K562 (cell line): ENCODE results near the gene BEST2. TPM values are rescaled to one million over a fixed set of nuclear protein-coding genes. Genes with fewer than 3 reads are reported as not detected.

Source experiments
- ATF7 ChIP-seq: fragments of 450-650 bp; IDR thresholded peaks from 2 replicates; pipeline ENCODE4 v1.7.1; 2014; ENCODE audit warnings: mild to moderate bottlenecking, moderate library complexity
- CREB1 ChIP-seq, 2 experiments: sonication (generic) in 1 of 2; formaldehyde crosslinking in 1 of 2; IDR thresholded peaks; 2 replicates each; pipeline versions ENCODE4 v1.6.1 to v1.8.0; 2012 to 2022; ENCODE audit warnings: inconsistent platforms in 1 of 2, mild to moderate bottlenecking in 1 of 2, missing genetic modification reagents in 1 of 2, moderate library complexity in 1 of 2
- FOXK1 ChIP-seq: sonication (generic); formaldehyde crosslinking; IDR thresholded peaks from 2 replicates; pipeline ENCODE4 v1.8.0; 2022; ENCODE audit warnings: missing genetic modification reagents, mild to moderate bottlenecking, borderline replicate concordance
- RUNX1 ChIP-seq: sonication (generic); IDR thresholded peaks from 2 replicates; pipeline ENCODE4 v1.6.1; 2016; ENCODE audit warnings: antibody characterized with exemption, low read depth
- SMARCA4 ChIP-seq: fragments of 450-650 bp; IDR thresholded peaks from 2 replicates; pipeline ENCODE4 v1.6.1; 2016
- ZNF175 ChIP-seq: fragments of 200-800 bp; sonication (Bioruptor generic); IDR thresholded peaks from 2 replicates; pipeline ENCODE4 v1.6.1; 2016; ENCODE audit warnings: low read depth, mild to moderate bottlenecking, missing genetic modification characterization, missing compliant biosample characterization
- ZNF561 ChIP-seq: fragments of 450-650 bp; formaldehyde crosslinking; conservative IDR thresholded peaks from 2 replicates; pipeline ENCODE4 v1.4.0; 2020; ENCODE audit warnings: mild to moderate bottlenecking, moderate library complexity
- ZNF699 ChIP-seq: fragments of 250-450 bp; sonication (Bioruptor Pico); IDR thresholded peaks from 2 replicates; pipeline ENCODE4 v1.8.0; 2021; ENCODE audit warnings: mild to moderate bottlenecking, moderate library complexity; ENCODE audit not compliant: insufficient replicate concordance
- ZNF77 ChIP-seq: fragments of 250-450 bp; sonication (Bioruptor Pico); IDR thresholded peaks from 2 replicates; pipeline ENCODE4 v1.5.0; 2020
- polyA plus RNA-seq, 8 experiments: library from polyadenylated mRNA; depleted of rRNA in 4 of 8; stranded (reverse) in 5 of 8; unstranded in 3 of 8; fragments of >200 nt; fragmentation: Nextera tagmentation in 2 of 8; fragmentation: Illumina TruSeq in 1 of 8; extraction: Ambion mirVana in 2 of 8; extraction: Trizol in 1 of 8; gene quantifications; 2 replicates each; pipeline versions ENCODE4 v1.2.1 to v1.2.3, GENCODE V29; 2011 to 2014; ENCODE audit warnings: inconsistent platforms in 1 of 8, missing spikeins in 1 of 8
- total RNA-seq, 7 experiments: library from RNA; depleted of rRNA in 6 of 7; stranded (reverse); fragments of >200 nt in 6 of 7; fragmentation: Illumina TruSeq in 2 of 7; extraction: Trizol in 2 of 7; gene quantifications; 2 replicates each; pipeline versions ENCODE4 v1.2.1 to v1.2.3, GENCODE V29; 2011 to 2021; ENCODE audit warnings: low replicate concordance in 1 of 7
- TF ChIP-seq, protein P1 (sequence below): sonication (generic); formaldehyde crosslinking; IDR thresholded peaks from 2 replicates; pipeline ENCODE4 v1.8.0; 2023; ENCODE audit warnings: mild to moderate bottlenecking, missing genetic modification reagents
- TF ChIP-seq, protein P2 (sequence below): sonication (generic); formaldehyde crosslinking; IDR thresholded peaks from 2 replicates; pipeline ENCODE4 v1.8.0; 2022; ENCODE audit warnings: mild to moderate bottlenecking, missing genetic modification reagents
- TF ChIP-seq, protein P3 (sequence below): fragments of 250-450 bp; sonication (Bioruptor Pico); IDR thresholded peaks from 2 replicates; pipeline ENCODE4 v1.9.0; 2021; ENCODE audit warnings: mild to moderate bottlenecking, inconsistent platforms
- TF ChIP-seq, protein P4 (sequence below): sonication (generic); formaldehyde crosslinking; IDR thresholded peaks from 2 replicates; pipeline ENCODE4 v1.8.1; 2023; ENCODE audit warnings: mild to moderate bottlenecking, missing genetic modification reagents

BEST2 gene
- total and polyA plus RNA-seq, 9 of the 15 experiments (the other 6 are each of a cell fraction or from before 2014, with no cell fraction given) = not detected

DNA sequence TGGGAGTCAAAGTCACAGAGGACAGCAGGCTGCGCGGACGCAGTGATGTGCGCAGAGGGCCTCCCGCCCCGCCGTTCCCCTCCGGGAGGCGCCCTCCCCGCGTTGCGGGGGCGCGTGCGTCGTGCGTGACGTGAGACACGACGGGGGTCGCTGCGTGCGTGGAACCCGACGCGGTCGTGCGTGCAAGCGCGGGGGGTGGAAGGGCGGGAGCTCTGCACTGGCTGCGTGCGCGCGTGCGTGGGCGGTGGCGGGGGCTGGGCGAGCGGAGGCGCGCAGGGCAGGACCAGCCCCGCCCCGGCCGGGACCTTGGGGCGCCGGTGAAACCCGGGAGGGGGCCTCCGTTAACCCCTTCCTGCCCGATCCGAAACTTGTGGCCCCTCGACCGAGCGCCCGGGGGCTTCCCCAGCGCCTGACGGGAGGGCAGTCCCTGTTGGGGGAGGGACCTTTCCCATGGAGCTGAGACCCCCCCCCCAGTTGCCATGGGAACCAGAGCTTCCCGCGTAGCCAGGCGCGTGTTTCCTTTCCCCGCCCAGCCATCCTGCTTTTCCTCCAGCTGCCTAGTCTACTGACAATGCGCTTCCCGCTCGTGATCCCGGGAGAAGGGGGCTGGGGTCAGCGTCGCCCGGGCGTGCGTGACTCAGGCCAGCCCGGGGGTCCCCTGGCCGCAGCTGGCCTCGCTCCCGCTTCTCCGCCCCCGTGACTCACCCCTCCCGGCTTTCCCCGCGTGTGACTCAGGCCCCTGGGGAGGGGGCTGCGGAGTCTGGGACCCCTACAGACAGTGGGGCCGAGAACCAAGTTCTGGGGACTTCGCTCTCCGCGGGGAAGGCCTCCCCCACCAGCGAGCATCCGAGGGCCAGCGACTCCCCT, 31.1 kb downstream of the BEST2 start (continued):
- peak; percentile 81 for TF ChIP-seq CREB1 (IDR thresholded peaks at IDR 0.05)
- TF ChIP-seq CREB1 (CRISPR knock-in tag; IDR thresholded peaks at IDR 0.05) = peak; percentile 86
- TF ChIP-seq, protein P1, sequence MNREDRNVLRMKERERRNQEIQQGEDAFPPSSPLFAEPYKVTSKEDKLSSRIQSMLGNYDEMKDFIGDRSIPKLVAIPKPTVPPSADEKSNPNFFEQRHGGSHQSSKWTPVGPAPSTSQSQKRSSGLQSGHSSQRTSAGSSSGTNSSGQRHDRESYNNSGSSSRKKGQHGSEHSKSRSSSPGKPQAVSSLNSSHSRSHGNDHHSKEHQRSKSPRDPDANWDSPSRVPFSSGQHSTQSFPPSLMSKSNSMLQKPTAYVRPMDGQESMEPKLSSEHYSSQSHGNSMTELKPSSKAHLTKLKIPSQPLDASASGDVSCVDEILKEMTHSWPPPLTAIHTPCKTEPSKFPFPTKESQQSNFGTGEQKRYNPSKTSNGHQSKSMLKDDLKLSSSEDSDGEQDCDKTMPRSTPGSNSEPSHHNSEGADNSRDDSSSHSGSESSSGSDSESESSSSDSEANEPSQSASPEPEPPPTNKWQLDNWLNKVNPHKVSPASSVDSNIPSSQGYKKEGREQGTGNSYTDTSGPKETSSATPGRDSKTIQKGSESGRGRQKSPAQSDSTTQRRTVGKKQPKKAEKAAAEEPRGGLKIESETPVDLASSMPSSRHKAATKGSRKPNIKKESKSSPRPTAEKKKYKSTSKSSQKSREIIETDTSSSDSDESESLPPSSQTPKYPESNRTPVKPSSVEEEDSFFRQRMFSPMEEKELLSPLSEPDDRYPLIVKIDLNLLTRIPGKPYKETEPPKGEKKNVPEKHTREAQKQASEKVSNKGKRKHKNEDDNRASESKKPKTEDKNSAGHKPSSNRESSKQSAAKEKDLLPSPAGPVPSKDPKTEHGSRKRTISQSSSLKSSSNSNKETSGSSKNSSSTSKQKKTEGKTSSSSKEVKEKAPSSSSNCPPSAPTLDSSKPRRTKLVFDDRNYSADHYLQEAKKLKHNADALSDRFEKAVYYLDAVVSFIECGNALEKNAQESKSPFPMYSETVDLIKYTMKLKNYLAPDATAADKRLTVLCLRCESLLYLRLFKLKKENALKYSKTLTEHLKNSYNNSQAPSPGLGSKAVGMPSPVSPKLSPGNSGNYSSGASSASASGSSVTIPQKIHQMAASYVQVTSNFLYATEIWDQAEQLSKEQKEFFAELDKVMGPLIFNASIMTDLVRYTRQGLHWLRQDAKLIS (CRISPR knock-in tag) = 0 out of 2 replicates have a peak, but pooled peaks have one; percentile 34
- TF ChIP-seq ATF7 = peak; percentile 80
- peak; percentile 11; the same call in 1 of the 2 replicates for TF ChIP-seq SMARCA4
- TF ChIP-seq, protein P2, sequence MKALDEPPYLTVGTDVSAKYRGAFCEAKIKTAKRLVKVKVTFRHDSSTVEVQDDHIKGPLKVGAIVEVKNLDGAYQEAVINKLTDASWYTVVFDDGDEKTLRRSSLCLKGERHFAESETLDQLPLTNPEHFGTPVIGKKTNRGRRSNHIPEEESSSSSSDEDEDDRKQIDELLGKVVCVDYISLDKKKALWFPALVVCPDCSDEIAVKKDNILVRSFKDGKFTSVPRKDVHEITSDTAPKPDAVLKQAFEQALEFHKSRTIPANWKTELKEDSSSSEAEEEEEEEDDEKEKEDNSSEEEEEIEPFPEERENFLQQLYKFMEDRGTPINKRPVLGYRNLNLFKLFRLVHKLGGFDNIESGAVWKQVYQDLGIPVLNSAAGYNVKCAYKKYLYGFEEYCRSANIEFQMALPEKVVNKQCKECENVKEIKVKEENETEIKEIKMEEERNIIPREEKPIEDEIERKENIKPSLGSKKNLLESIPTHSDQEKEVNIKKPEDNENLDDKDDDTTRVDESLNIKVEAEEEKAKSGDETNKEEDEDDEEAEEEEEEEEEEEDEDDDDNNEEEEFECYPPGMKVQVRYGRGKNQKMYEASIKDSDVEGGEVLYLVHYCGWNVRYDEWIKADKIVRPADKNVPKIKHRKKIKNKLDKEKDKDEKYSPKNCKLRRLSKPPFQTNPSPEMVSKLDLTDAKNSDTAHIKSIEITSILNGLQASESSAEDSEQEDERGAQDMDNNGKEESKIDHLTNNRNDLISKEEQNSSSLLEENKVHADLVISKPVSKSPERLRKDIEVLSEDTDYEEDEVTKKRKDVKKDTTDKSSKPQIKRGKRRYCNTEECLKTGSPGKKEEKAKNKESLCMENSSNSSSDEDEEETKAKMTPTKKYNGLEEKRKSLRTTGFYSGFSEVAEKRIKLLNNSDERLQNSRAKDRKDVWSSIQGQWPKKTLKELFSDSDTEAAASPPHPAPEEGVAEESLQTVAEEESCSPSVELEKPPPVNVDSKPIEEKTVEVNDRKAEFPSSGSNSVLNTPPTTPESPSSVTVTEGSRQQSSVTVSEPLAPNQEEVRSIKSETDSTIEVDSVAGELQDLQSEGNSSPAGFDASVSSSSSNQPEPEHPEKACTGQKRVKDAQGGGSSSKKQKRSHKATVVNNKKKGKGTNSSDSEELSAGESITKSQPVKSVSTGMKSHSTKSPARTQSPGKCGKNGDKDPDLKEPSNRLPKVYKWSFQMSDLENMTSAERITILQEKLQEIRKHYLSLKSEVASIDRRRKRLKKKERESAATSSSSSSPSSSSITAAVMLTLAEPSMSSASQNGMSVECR (CRISPR knock-in tag) = peak; percentile 81
- no peak for TF ChIP-seq ZNF77 (CRISPR knock-in tag)
- TF ChIP-seq RUNX1 = peak; percentile 73; the same call in 1 of the 2 replicates
- TF ChIP-seq FOXK1 (CRISPR knock-in tag) = no peak; the same call in 1 of the 2 replicates
- no peak for TF ChIP-seq ZNF699 (CRISPR knock-in tag)
- TF ChIP-seq, protein P3, sequence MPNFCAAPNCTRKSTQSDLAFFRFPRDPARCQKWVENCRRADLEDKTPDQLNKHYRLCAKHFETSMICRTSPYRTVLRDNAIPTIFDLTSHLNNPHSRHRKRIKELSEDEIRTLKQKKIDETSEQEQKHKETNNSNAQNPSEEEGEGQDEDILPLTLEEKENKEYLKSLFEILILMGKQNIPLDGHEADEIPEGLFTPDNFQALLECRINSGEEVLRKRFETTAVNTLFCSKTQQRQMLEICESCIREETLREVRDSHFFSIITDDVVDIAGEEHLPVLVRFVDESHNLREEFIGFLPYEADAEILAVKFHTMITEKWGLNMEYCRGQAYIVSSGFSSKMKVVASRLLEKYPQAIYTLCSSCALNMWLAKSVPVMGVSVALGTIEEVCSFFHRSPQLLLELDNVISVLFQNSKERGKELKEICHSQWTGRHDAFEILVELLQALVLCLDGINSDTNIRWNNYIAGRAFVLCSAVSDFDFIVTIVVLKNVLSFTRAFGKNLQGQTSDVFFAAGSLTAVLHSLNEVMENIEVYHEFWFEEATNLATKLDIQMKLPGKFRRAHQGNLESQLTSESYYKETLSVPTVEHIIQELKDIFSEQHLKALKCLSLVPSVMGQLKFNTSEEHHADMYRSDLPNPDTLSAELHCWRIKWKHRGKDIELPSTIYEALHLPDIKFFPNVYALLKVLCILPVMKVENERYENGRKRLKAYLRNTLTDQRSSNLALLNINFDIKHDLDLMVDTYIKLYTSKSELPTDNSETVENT = peak; percentile 54; the same call in 1 of the 2 replicates
- TF ChIP-seq ZNF175 (CRISPR knock-in tag) = peak; percentile 42; the same call in 1 of the 2 replicates
- TF ChIP-seq, protein P4, sequence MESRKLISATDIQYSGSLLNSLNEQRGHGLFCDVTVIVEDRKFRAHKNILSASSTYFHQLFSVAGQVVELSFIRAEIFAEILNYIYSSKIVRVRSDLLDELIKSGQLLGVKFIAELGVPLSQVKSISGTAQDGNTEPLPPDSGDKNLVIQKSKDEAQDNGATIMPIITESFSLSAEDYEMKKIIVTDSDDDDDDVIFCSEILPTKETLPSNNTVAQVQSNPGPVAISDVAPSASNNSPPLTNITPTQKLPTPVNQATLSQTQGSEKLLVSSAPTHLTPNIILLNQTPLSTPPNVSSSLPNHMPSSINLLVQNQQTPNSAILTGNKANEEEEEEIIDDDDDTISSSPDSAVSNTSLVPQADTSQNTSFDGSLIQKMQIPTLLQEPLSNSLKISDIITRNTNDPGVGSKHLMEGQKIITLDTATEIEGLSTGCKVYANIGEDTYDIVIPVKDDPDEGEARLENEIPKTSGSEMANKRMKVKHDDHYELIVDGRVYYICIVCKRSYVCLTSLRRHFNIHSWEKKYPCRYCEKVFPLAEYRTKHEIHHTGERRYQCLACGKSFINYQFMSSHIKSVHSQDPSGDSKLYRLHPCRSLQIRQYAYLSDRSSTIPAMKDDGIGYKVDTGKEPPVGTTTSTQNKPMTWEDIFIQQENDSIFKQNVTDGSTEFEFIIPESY (CRISPR knock-in tag) = peak; percentile 87
- no peak for TF ChIP-seq ZNF561 (CRISPR knock-in tag)
